ENCODE measurements around the gene ACSBG1. TPM values are rescaled to one million over a fixed set of nuclear protein-coding genes. Genes with fewer than 3 reads are reported as not detected.

The ACSBG1 gene
- total and polyA plus RNA-seq, 10 of the 15 experiments (the other 5 are each of a cell fraction or from before 2014, with no cell fraction given) = 0.11 to 0.75 (median 0.42) TPM

- POLR2A ChIA-PET = no interaction called here
- no peak for ATAC-seq
Observed at GRCh38 chr15:78224023-78224411, 10.3 kb downstream of the ACSBG1 start.

More at GRCh38 chr15:78224023-78224411, 10.3 kb downstream of the ACSBG1 start:
- RAD21 ChIA-PET (ENCODE audit: unreplicated experiment) = interaction anchor here (0.5 to 0.9 kb wide), 2 partner anchors 16 to 89 kb away, joined by 3 to 6 read pairs; no protein-coding TSS in a partner anchor
- no TSS peak for BruUV-seq (replicated peaks)
- Histone ChIP-seq H3K4me1 (ENCODE audit: control insufficient read depth, insufficient read depth, low read length) (peaks cover 3% of the 10 kb centered on the region; the same call in 1 of the 2 replicates), H4K20me1 (ENCODE audit: control insufficient read depth, insufficient read depth) (no peaks in the 10 kb centered on the region), H3K27me3 (replicated peaks in 1 of 2; ENCODE audit: control insufficient read depth in 2 of 2, insufficient read depth in 2 of 2, low read length in 1 of 2) (no peaks in the 10 kb centered on the region), H3K9ac (ENCODE audit: control insufficient read depth, insufficient read depth, low read length) (no peak overlapping the region), H3K36me3 (ENCODE audit: control insufficient read depth in 2 of 2, insufficient read depth in 2 of 2, low read length in 1 of 2) (no peaks in the 10 kb centered on the region), H3K79me2 (ENCODE audit: control insufficient read depth, insufficient read depth, low read length) (no peaks in the 10 kb centered on the region), H3K9me3 (replicated peaks; ENCODE audit: control insufficient read depth, insufficient read depth, low read length) (no peaks in the 10 kb centered on the region; the same call in 2 of the 3 replicates), H3K4me2 (ENCODE audit: control insufficient read depth, insufficient read depth) (no peak overlapping the region), H2AFZ (ENCODE audit: control insufficient read depth, low read depth, low read length) (no peak overlapping the region), H3K27ac (ENCODE audit: control insufficient read depth, insufficient read depth) (no peak overlapping the region), H3K4me3 (no peak overlapping the region)
- in situ Hi-C loops (cut with MboI) = no loop called here
- SMC1A ChIA-PET (ENCODE audit: uncharacterized antibody, unreplicated experiment) = interaction anchor here (1.1 to 1.5 kb wide), 3 partner anchors 10 to 29 kb away, joined by 4 to 6 read pairs (median 5); partner anchors contain the start of gene ACSBG1
- intact Hi-C loops (cut with micrococcal nuclease; ENCODE audit: unreplicated experiment) = no loop called here
- 53% methylated on average over 2 of the region's 2 CpGs for WGBS (ENCODE audit: insufficient coverage, insufficient replicate concordance, low lambda C conversion rate, missing lambda C conversion rate)
- FAIRE-seq = no peak
- no peak for DNase-seq (ENCODE audit: low read depth, low spot score)
- CTCF ChIA-PET = interaction anchor here (0.7 to 3.4 kb wide), 4 partner anchors 16 to 283 kb away, joined by 3 to 16 read pairs (median 6); partner anchors contain the start of gene HYKK
- TF ChIP-seq ZBED1 (IDR thresholded peaks at IDR 0.05; ENCODE audit: borderline replicate concordance) = no peak
- no peak for TF ChIP-seq MYB (IDR thresholded peaks at IDR 0.05; ENCODE audit: borderline replicate concordance, low read depth, low read length)
- peak; percentile 45; the same call in 1 of the 2 replicates for TF ChIP-seq IKZF1 (conservative IDR thresholded peaks at IDR 0.05)
- TF ChIP-seq BCL3 (IDR thresholded peaks at IDR 0.05; ENCODE audit: borderline replicate concordance, insufficient read depth, low read depth, low read length, poor library complexity, severe bottlenecking) = peak; percentile 55
- TF ChIP-seq IKZF2 (IDR thresholded peaks at IDR 0.05) = 0 out of 4 replicates have a peak, but pooled peaks of 1 of the 2 experiments have one; percentile 10

Data from GM12878 (cell line).